Astrocyte (in vitro differentiated cells and primary cell): ENCODE results near the gene SESN3. TPM values are rescaled to one million over a fixed set of nuclear protein-coding genes. Genes with fewer than 3 reads are reported as not detected.
"Not testable (repeated sequence)": the region's sequence is repeated elsewhere in the genome, so short reads cannot be mapped to it uniquely, and the experiment has no call there.

Experiments
- DNase-seq: peaks from one replicate; pipeline ENCODE4 v3.0.0-alpha.2; 2010; ENCODE audit warnings: low read depth
- FAIRE-seq: peaks from 2 replicates; lab custom pipeline; 2011; peaks lifted over from hg19 to GRCh38; lab: Jason Lieb, UNC
- H2AFZ ChIP-seq: 2 replicates; pipeline ENCODE4 v1.6.0; 2012; ENCODE audit warnings: low read depth, low read length, inconsistent platforms
- H3K27ac ChIP-seq: 2 replicates; pipeline ENCODE4 v1.5.1; 2011; ENCODE audit warnings: low read depth, low read length, inconsistent platforms
- H3K27me3 ChIP-seq: 2 replicates; pipeline ENCODE4 v1.6.0; 2011; ENCODE audit warnings: low read length, inconsistent platforms; ENCODE audit not compliant: insufficient read depth
- H3K36me3 ChIP-seq: 2 replicates; pipeline ENCODE4 v1.5.1; 2011; ENCODE audit warnings: low read length, inconsistent platforms; ENCODE audit not compliant: insufficient read depth
- H3K4me1 ChIP-seq: 2 replicates; pipeline ENCODE4 v1.5.1; 2011; ENCODE audit warnings: low read length, inconsistent platforms; ENCODE audit not compliant: insufficient read depth
- H3K4me2 ChIP-seq: 2 replicates; pipeline ENCODE4 v1.6.0; 2012; ENCODE audit warnings: low read length, inconsistent platforms
- H3K4me3 ChIP-seq: 2 replicates; pipeline ENCODE4 v1.5.1; 2011; ENCODE audit warnings: low read depth, mild to moderate bottlenecking, low read length, inconsistent platforms; ENCODE audit not compliant: insufficient read depth
- H3K79me2 ChIP-seq: 2 replicates; pipeline ENCODE4 v1.6.0; 2012; ENCODE audit warnings: mild to moderate bottlenecking, low read length, inconsistent platforms; ENCODE audit not compliant: insufficient read depth
- H3K9ac ChIP-seq: 2 replicates; pipeline ENCODE4 v1.6.0; 2012; ENCODE audit warnings: mild to moderate bottlenecking, low read length, inconsistent platforms
- H3K9me3 ChIP-seq: 2 replicates; pipeline ENCODE4 v1.5.1; 2012; ENCODE audit warnings: low read depth, mild to moderate bottlenecking, low read length, inconsistent platforms; ENCODE audit not compliant: insufficient read depth
- H4K20me1 ChIP-seq: 2 replicates; pipeline ENCODE4 v1.6.0; 2012; ENCODE audit warnings: low read length, inconsistent platforms; ENCODE audit not compliant: insufficient read depth
- H3K27ac Mint-ChIP-seq: one replicate; pipeline ENCODE4 v1.8.0; 2021; ENCODE audit warnings: mild to moderate bottlenecking, mixed read lengths; ENCODE audit not compliant: unreplicated experiment
- H3K27me3 Mint-ChIP-seq: one replicate; pipeline ENCODE4 v1.8.0; 2021; ENCODE audit warnings: low read depth, mixed read lengths; ENCODE audit not compliant: unreplicated experiment
- H3K36me3 Mint-ChIP-seq: one replicate; pipeline ENCODE4 v1.8.0; 2021; ENCODE audit warnings: low read depth, mixed read lengths; ENCODE audit not compliant: unreplicated experiment
- H3K4me1 Mint-ChIP-seq: one replicate; pipeline ENCODE4 v1.8.0; 2021; ENCODE audit warnings: low read depth, mixed read lengths; ENCODE audit not compliant: unreplicated experiment
- H3K4me3 Mint-ChIP-seq: one replicate; pipeline ENCODE4 v1.8.0; 2021; ENCODE audit warnings: mild to moderate bottlenecking, moderate library complexity, mixed read lengths; ENCODE audit not compliant: unreplicated experiment
- H3K9me3 Mint-ChIP-seq: one replicate; pipeline ENCODE4 v1.8.0; 2021; ENCODE audit warnings: mild to moderate bottlenecking, mixed read lengths; ENCODE audit not compliant: unreplicated experiment
- EZH2 ChIP-seq: IDR thresholded peaks from 2 replicates; pipeline ENCODE4 v1.6.1; 2012; ENCODE audit warnings: mild to moderate bottlenecking, low read length, inconsistent platforms; ENCODE audit not compliant: insufficient read depth
- total RNA-seq: library from RNA; stranded (reverse); gene quantifications from 2 replicates; pipeline ENCODE4 v1.2.1, GENCODE V29; 2021
- TF ChIP-seq, protein P1 (sequence below): IDR thresholded peaks from 2 replicates; pipeline ENCODE4 v1.5.1; 2011; ENCODE audit warnings: low read depth, mild to moderate bottlenecking, inconsistent platforms, low read length, moderate library complexity; ENCODE audit not compliant: insufficient read depth

The SESN3 gene
- total RNA-seq, 1 donor from 2014 or later: 98.1 TPM

DNA sequence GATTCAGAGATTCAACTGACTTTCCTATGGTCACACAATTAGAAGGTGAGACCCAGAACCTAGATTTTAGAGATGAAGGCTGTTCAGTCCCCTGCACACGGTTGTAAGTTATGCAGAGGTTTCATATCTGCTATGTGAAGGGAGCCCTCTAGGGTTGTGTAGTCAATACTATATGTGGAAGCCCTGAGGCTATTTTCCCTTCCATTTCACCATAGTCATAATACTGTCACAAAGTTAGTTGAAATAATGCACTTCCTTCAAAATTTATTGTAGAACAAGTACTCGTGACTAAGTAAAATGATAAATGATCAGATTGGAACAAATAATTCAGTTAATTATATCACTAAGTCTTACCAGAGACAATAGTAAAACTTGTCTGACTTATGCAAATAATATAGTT, 92.6 kb downstream of the SESN3 start:
- H3K36me3 ChIP-seq: no peaks in the 10 kb centered on the region
- Mint-ChIP-seq H3K9me3 (no peaks in the 10 kb centered on the region), H3K36me3 (peaks cover 4% of the 10 kb centered on the region), H3K4me1 (peaks cover 20% of the 10 kb centered on the region), H3K27me3 (no peaks in the 10 kb centered on the region), H3K27ac (no peak overlapping the region), H3K4me3 (no peak overlapping the region)
- H3K4me1 ChIP-seq: peaks cover 11% of the 10 kb centered on the region
- TF ChIP-seq EZH2: no peak
- TF ChIP-seq, protein P1, sequence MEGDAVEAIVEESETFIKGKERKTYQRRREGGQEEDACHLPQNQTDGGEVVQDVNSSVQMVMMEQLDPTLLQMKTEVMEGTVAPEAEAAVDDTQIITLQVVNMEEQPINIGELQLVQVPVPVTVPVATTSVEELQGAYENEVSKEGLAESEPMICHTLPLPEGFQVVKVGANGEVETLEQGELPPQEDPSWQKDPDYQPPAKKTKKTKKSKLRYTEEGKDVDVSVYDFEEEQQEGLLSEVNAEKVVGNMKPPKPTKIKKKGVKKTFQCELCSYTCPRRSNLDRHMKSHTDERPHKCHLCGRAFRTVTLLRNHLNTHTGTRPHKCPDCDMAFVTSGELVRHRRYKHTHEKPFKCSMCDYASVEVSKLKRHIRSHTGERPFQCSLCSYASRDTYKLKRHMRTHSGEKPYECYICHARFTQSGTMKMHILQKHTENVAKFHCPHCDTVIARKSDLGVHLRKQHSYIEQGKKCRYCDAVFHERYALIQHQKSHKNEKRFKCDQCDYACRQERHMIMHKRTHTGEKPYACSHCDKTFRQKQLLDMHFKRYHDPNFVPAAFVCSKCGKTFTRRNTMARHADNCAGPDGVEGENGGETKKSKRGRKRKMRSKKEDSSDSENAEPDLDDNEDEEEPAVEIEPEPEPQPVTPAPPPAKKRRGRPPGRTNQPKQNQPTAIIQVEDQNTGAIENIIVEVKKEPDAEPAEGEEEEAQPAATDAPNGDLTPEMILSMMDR: no peak
- H3K9me3 ChIP-seq: no peaks in the 10 kb centered on the region
- peak; percentile 9 for FAIRE-seq
- H2AFZ ChIP-seq: no peak overlapping the region
- no peak overlapping the region for H3K4me2 ChIP-seq
- no peak for DNase-seq
- no peaks in the 10 kb centered on the region for H4K20me1 ChIP-seq
- no peak overlapping the region for H3K9ac ChIP-seq
- no peak overlapping the region for H3K4me3 ChIP-seq
- no peak overlapping the region for H3K27ac ChIP-seq
- H3K79me2 ChIP-seq: no peaks in the 10 kb centered on the region
- H3K27me3 ChIP-seq: no peaks in the 10 kb centered on the region

DNA sequence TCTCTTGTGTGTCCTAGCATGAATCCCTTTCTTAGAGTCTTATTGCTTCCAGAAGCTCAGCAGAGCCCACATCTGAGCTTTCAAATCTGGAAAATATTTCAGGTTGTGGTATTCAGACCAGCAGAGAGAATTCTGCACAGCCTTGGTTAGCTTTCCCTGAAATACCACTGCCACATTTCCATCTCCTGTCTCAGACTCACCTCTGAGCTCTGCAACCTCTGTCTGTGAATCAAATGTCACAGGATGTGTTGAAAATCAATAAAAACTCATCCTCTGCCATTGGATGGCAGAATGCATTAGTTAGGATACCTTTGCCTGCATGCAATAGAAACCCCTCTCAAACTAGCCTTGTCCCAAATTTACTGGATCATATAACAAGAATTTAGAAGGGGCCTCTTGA, 93.7 kb downstream of the SESN3 start:
- Mint-ChIP-seq H3K9me3 (no peaks in the 10 kb centered on the region), H3K27me3 (no peaks in the 10 kb centered on the region), H3K27ac (no peak overlapping the region), H3K36me3 (peaks cover 4% of the 10 kb centered on the region), H3K4me3 (no peak overlapping the region), H3K4me1 (peaks cover 16% of the 10 kb centered on the region)
- TF ChIP-seq EZH2: no peak
- TF ChIP-seq, protein P1: no peak
- FAIRE-seq: no peak
- H2AFZ ChIP-seq: no peak overlapping the region
- H3K79me2 ChIP-seq: no peaks in the 10 kb centered on the region
- H3K27me3 ChIP-seq: no peaks in the 10 kb centered on the region
- no peak overlapping the region for H3K27ac ChIP-seq
- no peaks in the 10 kb centered on the region for H3K36me3 ChIP-seq
- H3K4me2 ChIP-seq: no peak overlapping the region
- DNase-seq: no peak
- H3K9ac ChIP-seq: no peak overlapping the region
- H3K4me1 ChIP-seq: peaks cover 11% of the 10 kb centered on the region
- H4K20me1 ChIP-seq: no peaks in the 10 kb centered on the region
- no peak overlapping the region for H3K4me3 ChIP-seq
- H3K9me3 ChIP-seq: no peaks in the 10 kb centered on the region

DNA sequence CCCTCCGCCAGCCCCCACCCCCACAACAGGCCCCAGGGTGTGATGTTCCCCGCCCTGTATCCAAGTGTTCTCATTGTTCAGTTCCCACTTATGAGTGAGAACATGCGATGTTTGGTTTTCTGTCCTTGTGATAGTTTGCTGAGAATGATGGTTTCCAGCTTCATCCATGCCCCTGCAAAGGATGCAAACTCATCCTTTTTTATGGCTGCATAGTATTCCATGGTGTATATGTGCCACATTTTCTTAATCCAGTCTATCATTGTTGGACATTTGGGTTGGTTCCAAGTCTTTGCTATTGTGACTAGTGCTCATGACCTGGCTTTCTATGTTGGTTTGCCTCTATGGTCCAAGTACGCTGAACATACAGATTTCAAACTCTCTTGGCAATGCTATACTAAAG, 94.3 kb downstream of the SESN3 start:
- not testable (repeated sequence) for H3K27me3 ChIP-seq, DNase-seq, H3K36me3 ChIP-seq, H4K20me1 ChIP-seq, H3K79me2 ChIP-seq, H3K4me3 Mint-ChIP-seq, H3K4me3 ChIP-seq, FAIRE-seq, H3K9me3 Mint-ChIP-seq, H3K4me2 ChIP-seq, H3K27ac Mint-ChIP-seq, H3K27ac ChIP-seq, H3K9ac ChIP-seq, H3K36me3 Mint-ChIP-seq, H3K9me3 ChIP-seq, H2AFZ ChIP-seq, H3K27me3 Mint-ChIP-seq
- peaks cover 11% of the 10 kb centered on the region for H3K4me1 ChIP-seq
- peaks cover 16% of the 10 kb centered on the region for H3K4me1 Mint-ChIP-seq
